NCI-H2171 (cell line): ENCODE results near the gene OR4C11.

Experiments used
- DNase-seq: peaks from one replicate; lab custom pipeline; 2025; lab: John Stamatoyannopoulos, UW

The OR4C11 gene, protein sequence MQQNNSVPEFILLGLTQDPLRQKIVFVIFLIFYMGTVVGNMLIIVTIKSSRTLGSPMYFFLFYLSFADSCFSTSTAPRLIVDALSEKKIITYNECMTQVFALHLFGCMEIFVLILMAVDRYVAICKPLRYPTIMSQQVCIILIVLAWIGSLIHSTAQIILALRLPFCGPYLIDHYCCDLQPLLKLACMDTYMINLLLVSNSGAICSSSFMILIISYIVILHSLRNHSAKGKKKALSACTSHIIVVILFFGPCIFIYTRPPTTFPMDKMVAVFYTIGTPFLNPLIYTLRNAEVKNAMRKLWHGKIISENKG

DNA sequence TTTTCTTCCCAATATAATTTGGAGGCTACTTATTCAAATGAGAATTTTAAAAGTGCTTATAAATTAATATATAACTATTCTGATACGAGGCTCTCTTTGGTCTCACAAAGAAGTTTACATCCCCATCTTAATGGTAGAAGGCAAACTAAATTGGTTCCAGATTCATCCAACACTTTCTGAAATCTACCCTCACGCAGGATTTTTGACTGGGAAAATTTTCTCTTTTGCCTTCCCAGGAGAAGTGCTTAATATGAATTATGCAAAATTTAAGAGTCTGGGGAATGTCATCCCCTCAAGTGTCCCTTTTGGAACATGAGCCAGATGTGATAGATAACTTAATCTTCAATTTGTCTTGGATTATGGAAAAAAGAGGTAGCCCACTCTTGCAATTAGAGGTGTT lies at the start of gene OR4C11:
OR4C11 (minus strand) TSS at position 101 of the 400 bp plus-strand sequence. CDS start 3,272 bp downstream, outside the sequence.
- no peak for DNase-seq

DNA sequence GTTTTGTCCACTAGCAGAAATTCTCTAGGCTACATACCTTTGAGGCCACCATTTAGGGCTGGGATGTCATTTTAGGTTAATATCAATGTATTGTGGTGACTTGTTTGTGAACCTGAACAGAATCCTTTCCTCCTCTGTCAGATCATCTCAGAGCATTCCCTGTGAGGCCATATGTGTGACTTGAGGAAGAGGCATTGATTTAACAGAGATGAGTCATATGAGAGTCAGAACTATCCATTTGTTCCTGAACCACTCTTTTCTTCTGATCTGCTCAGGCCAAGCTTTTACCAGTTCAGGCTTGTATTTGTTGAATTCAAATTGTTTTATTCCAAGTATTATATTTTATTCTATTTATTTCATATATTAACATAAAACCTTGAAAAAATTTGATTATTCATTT lies 47.7 kb upstream of the OR4C11 start:
- no peak for DNase-seq

DNA sequence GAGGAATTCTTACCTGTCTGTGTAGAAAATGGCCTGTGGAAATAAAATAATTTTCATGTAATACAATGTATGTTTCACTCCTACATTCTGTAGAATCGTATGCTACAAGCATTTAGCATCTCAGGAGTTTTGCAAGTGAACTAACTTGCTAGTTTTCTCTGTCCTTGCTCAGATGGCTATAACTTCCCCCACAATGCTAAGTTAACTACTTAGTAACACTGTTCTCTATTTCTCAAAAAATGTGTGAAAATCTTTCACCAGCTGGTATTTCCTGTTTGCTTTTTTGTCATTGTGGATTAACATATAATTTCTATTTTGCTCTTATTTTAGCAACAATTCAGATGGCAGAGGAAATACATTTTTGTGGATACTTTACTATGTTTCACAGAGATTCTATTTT lies 45.1 kb upstream of the OR4C11 start:
- no peak for DNase-seq

DNA sequence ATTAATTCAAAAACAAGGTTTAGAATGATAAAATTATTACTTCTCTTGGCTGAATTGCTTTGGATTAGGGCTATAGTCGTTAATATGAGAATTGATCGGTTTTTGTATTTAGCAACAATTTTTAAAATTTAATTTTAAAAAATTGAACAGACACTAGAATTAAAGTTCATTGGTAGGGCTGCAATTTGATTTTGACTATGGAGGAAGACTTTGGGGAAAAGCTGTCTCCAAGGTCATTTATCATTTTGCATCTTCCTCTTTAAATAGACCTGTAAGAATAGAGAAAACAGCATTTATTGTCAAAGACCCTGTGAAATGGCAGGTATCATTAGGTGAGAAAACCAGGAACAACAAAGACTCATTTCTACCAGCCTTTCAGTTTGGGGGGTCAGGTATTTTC lies 40.6 kb upstream of the OR4C11 start, which contains the start of gene OR4S2:
OR4S2 (plus strand) TSS at position 301 of the 400 bp plus-strand sequence. CDS start 2,577 bp downstream, outside the sequence.
- DNase-seq, result no peak

DNA sequence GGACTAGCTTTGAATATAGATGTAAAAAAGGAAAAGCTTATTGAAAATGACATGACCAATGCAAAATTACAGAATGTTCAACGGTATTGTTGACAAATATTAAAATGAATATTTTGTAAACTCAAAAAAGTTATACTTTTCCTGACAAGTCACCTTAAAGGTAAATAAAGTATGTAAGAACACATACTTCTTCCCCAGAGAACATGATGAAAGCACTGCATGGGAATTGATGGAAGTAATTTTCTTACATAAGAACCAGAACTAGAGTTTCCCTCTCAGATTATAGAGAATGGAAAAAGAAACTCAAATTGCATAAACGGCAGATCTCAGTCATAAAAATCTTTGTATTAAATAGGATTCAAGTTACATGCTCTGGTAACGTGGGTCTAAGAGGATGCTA lies 27.4 kb upstream of the OR4C11 start, which contains the start of gene OR4P4:
OR4P4 (plus strand) TSS at position 301 of the 400 bp plus-strand sequence.
- no peak for DNase-seq

DNA sequence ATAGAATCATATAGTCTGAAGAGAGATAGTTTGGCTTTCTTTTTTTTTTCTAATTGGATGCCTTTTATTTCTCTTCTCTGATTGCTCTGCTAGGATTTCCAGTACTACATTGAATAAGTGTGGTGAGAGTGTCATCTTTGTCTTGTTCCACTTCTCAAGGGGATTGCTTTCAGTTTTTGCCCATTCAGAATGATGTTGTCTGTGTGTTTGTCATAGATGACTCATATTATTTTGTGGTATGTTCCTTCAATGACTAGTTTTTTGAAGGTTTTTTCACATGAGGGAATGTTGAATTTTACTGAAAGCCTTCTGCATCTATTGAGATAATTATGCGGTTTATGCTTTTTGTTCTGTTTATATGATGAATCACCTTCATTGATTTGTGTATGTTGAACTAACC lies 17.1 kb upstream of the OR4C11 start:
- DNase-seq, result no peak

DNA sequence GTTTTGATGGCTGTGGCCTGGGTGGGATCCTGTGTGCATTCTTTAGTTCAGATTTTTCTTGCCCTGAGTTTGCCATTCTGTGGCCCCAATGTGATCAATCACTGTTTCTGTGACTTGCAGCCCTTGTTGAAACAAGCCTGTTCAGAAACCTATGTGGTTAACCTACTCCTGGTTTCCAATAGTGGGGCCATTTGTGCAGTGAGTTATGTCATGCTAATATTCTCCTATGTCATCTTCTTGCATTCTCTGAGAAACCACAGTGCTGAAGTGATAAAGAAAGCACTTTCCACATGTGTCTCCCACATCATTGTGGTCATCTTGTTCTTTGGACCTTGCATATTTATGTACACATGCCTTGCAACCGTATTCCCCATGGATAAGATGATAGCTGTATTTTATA lies 34.9 kb downstream of the OR4C11 start:
- no peak for DNase-seq

DNA sequence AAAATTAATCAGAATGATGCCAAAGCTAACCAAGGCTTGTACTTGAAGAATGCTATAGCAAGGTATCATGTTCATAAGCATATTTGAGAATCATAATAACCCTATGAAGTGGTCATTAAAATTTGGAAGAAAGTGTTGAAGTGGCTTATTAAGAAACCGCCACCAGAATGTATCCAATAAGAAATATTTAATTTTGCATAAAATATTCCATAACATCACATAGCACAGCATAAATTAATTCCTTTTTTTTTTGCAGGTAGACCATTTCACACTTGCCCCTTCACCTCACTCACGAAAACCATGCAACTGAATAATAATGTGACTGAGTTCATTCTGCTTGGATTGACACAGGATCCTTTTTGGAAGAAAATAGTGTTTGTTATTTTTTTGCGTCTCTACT lies 35.6 kb downstream of the OR4C11 start, which contains the start of gene OR4C16:
OR4C16 (plus strand) TSS at position 301 of the 400 bp plus-strand sequence; CDS start at position 301, 0 bp downstream.
- DNase-seq, result no peak

DNA sequence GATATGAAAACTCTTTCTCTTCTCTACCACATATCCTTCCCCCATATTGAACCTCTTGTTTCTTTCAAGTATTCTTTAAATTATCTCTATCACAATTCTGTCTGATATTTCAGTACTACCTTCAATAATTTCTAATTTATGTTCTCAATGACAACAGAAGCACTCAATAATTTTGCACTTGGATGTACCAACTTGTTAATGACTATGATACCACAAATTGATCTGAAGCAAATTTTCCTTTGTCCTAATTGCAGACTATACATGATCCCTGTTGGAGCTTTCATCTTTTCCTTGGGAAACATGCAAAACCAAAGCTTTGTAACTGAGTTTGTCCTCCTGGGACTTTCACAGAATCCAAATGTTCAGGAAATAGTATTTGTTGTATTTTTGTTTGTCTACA lies 53.3 kb downstream of the OR4C11 start, which contains the start of gene OR4C15:
OR4C15 (plus strand) TSS at position 301 of the 400 bp plus-strand sequence; CDS start at position 301, 0 bp downstream.
- DNase-seq, result no peak
